NCI-H748 treated with DMSO at 0.1 percent for 48 hours (cell line): ENCODE measurements around the gene MAPK14.
A peak's percentile ranks its signal among the peaks of the same experiment; 100 is the strongest.
"Not testable (repeated sequence)": the region's sequence is repeated elsewhere in the genome, so short reads cannot be mapped to it uniquely, and the experiment has no call there.

Source experiments
- DNase-seq: peaks from one replicate; lab custom pipeline; 2025; lab: John Stamatoyannopoulos, UW

The MAPK14 gene

DNA sequence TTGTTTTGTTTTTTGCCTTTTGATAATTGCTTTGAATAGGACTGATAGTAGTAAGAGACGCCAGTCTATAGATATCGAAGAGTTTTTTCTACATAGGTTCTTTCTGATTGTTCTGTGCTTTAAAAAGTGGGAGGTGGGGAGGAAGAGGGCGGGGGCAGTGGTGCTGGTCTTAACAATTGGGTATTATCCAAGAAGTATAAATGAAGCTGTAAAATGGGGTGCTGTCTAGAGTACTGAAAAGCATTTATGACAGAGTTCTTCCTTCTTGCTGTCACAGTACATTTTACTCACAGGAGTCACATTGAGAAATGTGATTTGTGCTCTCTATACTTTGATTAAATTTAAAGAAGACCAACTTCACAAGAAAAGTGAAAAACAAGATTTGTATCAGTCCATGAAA, 41.0 kb downstream of the MAPK14 start:
- DNase-seq: no peak

DNA sequence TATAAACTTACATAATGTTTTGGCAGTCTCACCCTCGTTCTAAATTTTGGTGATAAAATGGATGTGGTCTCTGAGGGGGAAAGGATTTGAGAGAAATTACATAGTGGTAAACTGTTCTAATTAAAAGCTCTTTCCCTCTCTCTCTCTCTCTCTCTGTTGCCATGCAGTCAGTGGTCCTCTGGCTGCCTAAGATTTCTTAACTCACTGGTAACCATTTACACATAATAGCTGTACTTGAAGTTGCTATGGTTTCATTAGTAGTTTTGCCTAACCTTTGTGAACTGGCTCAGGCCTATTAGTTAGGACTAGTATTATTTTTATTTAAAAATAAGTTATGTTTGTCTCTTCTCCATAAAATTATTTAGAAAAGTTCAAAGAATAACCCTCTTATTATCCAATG, 42.0 kb downstream of the MAPK14 start:
- no peak for DNase-seq

DNA sequence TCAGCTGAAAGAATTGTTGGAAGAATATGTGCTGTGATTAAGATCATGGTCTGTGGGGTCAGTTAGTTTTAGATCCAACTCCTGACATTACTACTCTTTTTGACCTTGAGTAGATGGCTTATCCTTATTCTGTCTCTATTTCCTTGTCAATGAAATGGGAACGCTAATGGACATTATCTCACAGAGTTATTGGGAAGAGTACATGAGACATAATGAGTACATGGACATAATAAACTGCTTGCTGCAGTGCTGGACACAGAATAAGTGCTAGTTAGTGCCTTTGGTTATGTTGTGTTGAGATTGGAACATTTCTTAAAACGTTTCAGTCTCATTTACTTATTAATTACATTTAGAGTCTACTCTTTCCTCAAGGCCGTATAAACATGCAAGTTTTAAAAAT, 42.6 kb downstream of the MAPK14 start:
- DNase-seq: no peak

DNA sequence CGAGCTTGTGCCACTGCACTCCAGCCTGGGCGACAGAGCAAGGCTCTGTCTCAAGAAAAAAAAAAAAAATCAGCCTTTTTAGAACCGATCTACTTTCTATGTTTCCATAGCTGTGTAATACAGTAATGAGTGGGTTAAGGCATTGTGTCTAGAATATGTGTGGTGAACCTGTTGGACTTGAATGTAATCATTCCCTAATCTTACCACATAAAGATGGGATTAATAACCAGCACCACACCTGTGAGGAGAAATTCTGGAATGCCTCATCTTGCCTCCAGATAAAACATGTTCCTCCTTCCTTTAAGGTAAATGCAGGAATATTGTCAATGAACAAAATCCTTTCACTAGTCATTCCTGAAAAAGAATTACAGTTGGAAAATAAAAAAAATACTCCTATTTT, 43.7 kb downstream of the MAPK14 start:
- DNase-seq: no peak

DNA sequence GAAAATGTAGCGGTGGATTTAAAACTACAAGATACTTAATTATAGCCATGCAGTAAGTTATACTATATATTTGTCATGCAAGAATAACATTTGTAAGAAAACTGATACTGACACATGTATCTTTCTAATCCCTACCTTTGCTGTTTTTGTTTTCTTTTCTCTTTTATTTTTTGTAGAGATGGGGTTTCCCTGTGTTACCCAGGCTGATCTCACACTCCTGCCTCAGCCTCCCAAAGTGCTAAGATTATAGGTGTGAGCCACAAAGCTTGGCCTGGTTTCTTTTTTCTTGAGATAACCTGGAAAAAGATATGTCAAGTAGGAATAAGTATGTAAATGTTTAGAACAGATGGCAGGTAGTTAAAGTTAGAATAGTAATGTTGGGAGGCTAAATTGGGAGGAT, 44.1 kb downstream of the MAPK14 start:
- DNase-seq: no peak

DNA sequence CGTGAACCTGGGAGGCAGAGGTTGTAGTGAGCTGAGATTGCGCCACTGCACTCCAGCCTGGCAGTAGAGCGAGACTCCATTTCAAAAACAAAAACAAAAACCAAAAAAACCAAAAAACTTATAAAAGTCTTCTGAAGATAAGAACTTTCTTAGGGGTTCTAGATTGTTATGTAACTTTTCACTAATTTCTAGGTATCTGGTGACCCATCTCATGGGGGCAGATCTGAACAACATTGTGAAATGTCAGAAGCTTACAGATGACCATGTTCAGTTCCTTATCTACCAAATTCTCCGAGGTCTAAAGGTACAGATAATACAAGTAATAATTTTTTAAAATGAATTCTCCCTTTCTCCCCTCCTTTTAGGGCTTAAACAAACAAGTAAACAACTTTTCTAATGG, 45.1 kb downstream of the MAPK14 start:
- DNase-seq: no peak

DNA sequence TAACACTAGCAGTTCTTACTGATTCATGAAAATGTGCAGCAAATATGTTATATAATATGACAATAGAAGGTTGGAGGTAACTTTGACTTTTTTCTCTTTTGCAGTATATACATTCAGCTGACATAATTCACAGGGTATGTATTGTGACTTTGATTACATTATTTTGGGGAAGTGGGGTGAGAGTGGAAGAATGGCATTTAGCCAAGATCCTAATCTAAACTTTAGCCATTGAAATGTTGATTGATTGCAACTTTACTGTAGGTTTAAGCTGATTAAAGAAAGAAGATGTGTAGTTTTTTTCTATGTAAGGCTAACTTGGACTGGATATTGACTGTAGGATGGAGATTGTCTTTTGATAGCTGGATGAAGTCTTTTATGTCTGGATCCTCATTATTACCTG, 46.0 kb downstream of the MAPK14 start:
- no peak for DNase-seq

DNA sequence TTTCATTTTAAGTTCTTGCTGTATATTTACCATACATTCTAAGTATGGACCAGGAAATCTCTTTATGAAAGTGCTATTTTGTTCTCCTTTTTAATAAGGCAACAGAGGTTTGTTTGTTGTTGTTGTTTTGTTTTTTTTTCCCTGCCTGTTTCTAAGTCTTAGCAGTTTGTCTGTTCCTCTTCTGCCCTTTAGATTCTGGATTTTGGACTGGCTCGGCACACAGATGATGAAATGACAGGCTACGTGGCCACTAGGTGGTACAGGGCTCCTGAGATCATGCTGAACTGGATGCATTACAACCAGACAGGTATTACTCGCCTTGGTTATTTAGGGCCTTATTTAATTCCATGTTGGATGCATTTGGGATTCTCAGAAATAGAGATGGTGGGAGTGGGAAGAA, 48.0 kb downstream of the MAPK14 start:
- no peak for DNase-seq

DNA sequence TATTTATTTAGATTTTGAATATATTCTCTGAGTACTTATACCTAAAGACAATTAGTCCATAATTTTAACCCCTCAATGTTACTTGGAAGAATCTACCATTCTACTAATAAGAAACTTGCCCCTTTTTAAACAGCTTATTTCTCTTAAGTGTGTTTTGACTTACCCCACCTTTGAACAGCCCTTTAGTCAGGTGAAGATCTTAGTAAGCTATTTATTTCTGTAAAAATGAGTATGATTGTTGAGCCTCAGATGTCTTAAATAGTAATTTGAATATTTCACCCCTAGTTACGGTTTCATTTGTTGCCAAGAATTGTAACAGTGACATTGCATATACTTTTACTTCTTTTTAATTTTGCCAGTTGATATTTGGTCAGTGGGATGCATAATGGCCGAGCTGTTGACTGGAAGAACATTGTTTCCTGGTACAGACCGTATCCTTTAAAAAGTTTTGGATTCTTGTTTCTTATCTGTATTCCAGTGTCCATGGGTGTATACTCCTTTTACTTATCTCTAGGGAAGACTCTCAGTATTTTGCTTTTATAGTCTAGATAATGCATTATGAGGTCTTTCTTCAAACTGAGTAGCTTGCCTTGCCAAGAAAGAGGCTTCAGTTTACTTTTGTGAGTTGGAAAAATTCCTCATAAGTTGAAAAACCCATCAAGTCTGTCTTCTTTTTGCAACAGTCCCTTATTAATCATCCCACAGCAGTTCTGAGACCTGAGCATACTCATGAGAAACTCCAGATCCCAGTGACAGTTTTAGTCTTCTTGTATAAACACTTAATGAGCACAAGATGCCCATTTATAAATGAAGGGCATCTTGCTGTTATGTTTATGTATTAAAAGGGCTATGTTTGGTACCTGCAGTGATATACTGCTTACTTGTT, 48.8 kb downstream of the MAPK14 start:
- DNase-seq: no peak

DNA sequence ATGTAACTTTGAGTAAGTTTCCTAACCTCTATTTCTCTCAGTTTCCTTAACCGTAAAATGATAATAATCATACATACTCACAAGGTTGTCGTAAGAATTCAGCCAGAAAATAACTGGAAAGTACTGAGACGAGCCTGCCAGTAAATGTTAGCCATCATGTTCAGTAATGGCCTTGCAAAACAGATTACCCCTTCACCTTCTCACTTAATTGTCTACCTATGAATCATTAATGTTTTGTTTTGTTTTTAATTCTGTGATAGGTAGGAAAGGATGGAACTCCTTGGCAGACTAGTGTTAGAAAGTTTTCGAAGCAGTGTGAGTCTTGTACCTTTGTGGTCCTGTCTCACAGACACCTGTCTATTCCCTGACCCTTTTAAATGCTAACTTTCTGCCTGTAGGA, 50.6 kb downstream of the MAPK14 start:
- no peak for DNase-seq

DNA sequence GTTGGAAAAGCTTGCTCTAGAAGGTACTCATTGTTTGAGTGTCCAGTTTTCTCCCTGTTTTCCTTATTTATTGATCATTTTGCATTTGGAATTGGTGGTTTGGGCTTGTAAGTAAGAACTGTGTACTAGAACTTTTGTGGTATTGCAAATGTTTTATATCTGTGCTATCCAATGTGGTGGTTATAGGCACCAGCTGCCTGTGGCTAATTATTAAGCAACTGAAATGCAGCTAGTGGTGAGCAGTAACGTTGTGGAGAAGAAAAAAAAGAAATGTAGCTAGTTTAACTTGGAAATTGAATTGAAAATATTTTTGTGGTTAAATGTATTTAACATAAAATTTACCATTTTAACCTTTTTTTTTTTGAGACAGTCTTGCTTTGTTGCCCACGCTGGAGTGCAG, 52.0 kb downstream of the MAPK14 start:
- DNase-seq: no peak

DNA sequence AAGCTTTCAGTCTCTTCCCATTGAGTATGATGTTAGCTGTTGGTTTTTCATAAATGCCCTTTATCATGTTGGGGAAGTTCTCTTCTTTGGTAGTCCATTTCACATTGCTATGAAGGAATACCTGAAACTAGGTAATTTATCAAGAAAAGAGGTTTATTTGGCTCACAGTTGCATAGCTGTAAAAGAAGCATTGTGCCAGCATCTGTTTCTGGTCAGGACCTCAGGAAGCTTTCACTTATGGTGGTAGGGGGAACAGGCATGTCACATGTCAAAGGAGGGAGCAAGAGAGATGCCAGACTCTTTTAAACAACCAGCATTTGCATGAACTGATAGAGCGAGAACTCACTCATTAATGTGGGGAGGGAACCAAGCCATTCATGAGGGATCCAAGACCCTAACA, 54.7 kb downstream of the MAPK14 start:
- DNase-seq: no peak

DNA sequence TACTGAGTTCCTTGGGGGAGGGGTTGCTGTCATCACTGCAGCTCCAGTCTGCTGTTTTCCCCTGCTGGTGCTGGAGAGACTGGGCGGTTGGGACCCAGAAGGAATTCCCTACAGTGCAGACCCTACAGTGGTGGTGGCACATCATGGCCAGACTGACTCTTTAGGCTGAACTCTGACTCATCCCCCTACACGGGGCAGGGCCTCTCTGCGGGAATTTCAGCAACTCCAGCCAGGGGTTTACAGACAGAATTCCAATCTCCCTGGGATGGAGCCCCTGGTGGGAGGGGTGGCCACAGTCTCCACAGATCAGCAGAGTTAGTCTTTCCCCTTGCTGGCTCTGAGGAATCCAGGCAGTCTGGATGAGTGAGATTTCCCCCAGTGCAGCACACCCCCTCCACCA, 55.8 kb downstream of the MAPK14 start:
- no peak for DNase-seq

DNA sequence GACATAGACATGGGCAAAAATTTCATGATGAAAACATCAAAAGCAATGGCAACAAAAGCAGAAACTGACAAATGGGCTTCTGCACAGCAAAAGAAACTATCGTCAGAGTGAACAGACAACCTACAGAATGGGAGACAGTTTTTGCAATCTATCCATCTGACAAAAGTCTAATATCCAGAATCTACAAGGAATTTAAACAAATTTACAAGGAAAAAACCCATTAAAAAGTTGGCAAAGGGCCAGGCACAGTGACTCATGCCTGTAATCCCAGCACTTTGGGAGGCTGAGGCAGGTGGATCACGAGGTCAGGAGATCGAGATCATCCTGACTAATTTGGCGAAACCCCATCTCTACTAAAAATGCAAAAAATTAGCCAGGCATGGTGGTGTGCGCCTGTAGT, 60.6 kb downstream of the MAPK14 start:
- not testable (repeated sequence) for DNase-seq

DNA sequence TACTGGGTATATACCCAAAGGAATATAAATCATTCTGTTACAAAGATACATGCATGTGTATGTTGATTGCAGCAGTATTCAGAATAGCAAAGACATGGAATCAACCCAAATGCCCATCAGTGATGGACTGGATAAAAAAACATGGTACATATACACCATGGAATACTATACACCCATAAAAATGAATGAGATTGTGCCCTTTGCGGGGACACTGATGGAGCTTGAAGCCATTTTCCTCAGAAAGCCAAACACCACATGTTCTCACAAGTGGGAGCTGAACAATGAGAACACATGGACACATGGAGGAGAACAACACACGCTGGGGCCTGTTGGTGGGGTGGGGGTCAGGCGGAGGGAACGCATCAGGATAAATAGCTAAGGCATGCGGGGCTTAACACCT, 61.4 kb downstream of the MAPK14 start:
- no peak for DNase-seq

DNA sequence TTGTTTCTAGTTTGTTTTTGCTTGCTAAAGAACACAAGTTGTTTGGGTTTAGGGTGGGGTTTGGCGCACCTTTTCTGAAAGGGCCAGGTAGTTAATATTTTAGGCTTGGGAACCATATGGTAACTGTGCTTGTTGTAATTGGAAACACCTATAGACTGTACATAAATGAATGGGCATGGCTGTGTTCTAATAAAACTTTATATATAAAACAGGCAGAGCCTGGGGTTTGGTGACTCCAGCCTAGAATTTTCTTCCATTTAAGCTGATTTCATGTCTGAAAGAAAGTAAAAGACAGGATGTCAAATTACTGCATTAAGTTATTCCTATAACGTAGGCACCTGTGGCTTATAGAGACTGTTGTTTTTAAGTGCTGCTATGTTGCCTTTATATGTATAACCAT, 66.6 kb downstream of the MAPK14 start:
- no peak for DNase-seq

DNA sequence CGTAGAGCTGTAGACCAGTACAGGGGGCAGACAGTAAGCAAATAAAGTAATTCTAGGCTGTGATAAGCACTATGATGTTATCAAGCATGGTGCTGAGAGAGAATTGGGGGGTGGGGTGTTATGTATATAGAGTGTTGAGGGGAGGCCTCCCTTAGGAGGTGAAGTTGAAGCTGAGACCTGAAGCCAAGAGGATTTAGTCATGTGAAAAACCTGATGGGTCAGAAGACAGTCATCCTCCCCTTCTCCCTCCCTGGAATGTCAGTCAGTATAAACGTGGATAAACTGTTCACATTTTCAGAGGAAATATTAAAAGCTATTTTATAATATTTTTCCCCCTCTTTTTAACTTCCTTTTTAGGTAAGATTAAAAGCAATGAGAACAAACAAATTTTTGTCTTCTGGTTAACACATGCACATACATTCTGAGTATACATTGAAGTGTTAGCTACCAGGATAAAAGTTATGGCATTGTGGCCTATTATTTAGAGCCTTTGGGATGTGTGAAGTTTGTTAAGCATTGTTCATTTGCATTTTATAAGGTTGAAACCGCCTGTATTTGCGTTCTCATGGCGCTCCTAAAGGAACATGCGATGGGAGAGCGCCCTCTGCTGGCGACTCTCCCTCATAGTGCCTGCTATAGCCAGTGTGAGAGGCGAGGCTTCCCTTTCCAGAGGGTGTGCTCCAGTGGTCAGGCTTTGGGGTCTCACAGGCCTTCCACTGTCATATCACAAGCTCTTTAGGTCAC, 67.3 kb downstream of the MAPK14 start:
- peak; percentile 81 for DNase-seq

DNA sequence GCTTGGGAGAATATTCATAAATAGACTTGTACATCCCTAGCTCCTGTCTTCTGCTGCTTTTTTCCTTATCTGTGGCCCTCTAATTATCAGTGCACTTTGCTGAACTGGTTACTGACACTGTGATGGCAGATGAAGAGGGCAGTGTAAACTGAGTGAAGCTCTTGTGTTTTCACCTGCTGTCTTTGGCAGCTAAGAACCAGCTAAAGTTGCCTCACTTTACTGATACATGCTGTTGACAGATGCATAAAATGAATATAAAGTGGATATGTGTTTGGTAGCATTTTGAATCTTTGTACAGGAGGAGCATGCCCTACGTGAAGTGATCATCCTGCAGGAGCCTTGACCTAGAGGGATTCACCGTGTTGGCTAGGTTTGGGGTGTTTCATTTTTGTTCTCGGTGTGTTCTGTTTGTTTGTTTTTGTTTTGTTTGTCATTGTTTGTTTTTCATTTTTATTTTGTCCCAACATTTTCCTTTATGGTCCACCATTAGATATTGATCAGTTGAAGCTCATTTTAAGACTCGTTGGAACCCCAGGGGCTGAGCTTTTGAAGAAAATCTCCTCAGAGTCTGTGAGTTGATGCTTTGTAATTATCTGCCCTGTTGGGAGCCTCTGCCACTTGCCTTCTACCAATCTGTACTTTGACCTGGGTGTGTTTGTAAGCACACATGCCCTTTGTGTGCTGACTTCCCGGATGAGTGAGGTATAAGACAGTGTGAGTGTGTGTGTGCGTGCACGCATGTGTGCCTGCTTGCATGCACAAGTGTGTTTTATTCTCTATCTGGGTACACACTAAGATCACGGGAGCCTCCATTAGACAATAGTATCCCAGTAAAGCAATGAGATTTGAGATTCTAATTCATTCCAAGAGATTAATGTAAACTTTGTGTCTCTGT, 68.1 kb downstream of the MAPK14 start:
- DNase-seq: no peak

DNA sequence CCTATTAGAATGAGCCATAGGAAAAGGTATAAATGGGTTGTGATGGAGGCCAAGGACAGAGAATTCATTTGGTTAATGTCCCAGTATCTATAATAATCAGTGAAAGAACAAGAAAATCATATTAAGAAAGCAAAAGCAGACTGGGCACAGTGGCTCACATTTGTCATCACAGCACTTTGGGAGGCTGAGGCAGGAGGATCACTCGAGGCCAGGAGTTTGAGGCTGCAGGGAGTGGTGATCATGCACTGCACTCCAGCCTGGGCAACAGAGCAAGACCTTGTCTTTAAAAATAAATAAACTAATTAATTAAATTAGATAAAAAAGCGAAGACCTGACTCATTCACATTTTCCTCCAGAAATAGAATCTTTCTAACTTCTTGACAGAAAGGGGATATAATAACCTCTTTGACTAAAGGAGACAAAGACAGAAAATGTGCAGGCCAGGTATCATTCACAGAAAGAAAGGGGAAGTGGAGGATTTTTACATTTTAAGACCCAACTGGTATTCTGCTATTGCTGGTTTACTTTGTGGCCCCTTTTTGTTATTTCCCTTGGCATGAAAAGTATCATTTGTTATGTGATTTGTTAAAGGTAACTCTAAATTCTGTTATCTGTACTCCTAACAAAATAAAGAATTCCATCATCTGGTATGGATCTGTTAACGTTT, 70.8 kb downstream of the MAPK14 start:
- no peak for DNase-seq

DNA sequence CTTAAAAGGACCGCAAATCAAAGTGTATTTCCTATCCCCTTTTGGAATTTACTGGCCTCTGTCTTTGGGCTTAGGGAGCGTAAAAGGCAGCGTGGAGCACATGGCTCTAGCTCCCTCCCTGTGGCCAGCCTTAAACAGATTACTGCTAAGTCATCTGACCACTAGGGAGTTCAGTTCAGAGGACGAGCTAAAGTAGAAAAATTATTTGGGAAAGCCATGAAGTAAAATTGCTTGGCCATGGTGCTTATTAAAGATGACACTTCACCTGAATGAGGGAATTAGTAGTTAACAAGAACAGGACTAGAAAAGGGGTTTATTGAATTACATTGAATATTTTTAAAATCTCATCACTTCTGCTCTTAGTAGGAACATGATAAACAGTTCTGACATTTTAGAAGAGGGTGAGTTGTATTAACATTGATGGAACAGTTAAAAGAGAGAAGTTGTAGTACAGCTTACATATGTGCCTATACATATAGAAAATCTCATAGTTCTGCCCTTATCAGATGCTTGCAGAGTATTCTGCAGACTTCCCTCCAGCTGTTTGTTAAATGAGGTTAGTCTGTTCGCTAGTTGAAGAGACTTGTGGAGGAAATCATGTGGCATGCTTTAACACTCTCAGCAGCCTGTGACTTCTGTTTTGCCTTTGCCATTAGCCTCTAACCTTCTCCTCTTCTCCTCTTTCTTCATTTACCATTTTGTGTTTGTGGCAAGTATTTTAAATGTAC, 71.5 kb downstream of the MAPK14 start:
- DNase-seq: no peak

DNA sequence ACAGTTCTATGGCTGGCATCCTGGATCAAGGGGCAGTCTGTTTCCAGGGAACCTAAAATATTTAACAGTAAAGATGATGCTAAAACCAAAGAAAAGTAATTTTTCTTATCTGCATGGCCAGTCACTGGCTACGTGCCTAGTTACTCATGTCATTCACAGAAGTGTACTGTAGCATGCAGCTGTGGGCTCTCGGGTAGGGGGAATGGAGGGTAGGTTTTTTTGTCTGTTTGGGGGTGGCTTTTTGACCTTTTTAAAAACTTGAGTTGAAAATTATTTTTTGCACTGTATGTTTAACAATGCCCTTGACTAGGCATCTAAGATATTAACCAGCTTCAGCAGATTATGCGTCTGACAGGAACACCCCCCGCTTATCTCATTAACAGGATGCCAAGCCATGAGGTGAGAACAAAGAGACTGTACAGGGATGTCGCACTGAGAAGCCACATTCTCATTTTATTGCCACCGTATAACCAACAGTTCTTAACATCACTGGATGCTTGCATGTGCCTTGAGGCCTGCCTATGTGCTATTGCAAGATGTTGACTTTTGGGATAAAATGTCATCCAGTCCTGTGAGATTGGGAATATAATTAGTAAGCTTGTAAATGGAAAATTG, 72.4 kb downstream of the MAPK14 start:
- DNase-seq: no peak
